Dermis lymphatic vessel endothelial cell (primary cell): ENCODE measurements around the gene OR1C1. TPM values are rescaled to one million over a fixed set of nuclear protein-coding genes. Genes with fewer than 3 reads are reported as not detected.

ENCODE experiments used
- total RNA-seq: library from RNA; depleted of rRNA; stranded (reverse); fragments of >200 nt; gene quantifications from 2 replicates; pipeline ENCODE4 v1.2.1, GENCODE V29; 2014

Gene OR1C1
- not detected in 2 replicates for total RNA-seq

GRCh38 chr1:247760456-247760855 lies at the start of gene OR1C1:
Gene OR1C1 (minus strand): TSS chr1:247760556. CDS start chr1:247758406, 2,150 bp downstream.

GRCh38 chr1:247748041-247748440 lies 12.3 kb downstream of the OR1C1 start, which contains the start of gene OR14A2:
Gene OR14A2 (minus strand): TSS chr1:247748141.

GRCh38 chr1:247738315-247738714 lies 22.0 kb downstream of the OR1C1 start, which contains the start of gene OR14K1:
Gene OR14K1 (plus strand): TSS chr1:247738615. CDS start chr1:247738615, 0 bp downstream.

GRCh38 chr1:247716546-247716945 lies 43.8 kb downstream of the OR1C1 start, which contains the start of gene OR6F1:
Gene OR6F1 (minus strand): TSS chr1:247716646. CDS start chr1:247712755, 3,891 bp downstream.

Other genes with a start within 250 kb of the OR1C1 start
- gene OR2C3, start 224.1 kb downstream of the OR1C1 start, total RNA-seq = not detected in 2 replicates
- 0.11 TPM in 1 of 2 replicates, not detected in the other for gene GCSAML, start 211.4 kb downstream of the OR1C1 start, total RNA-seq
- gene OR2G2, start 172.2 kb downstream of the OR1C1 start, total RNA-seq = not detected in 2 replicates
- not detected in 2 replicates for gene OR2G3, start 155.0 kb downstream of the OR1C1 start, total RNA-seq
- not detected in 2 replicates for gene OR13G1, start 80.8 kb downstream of the OR1C1 start, total RNA-seq
- not detected in 2 replicates for gene OR6F1, start 43.9 kb downstream of the OR1C1 start, total RNA-seq
- gene OR14K1, start 21.9 kb downstream of the OR1C1 start, total RNA-seq = 0.11 TPM in 1 of 2 replicates, not detected in the other
- not detected in 2 replicates for gene OR14A2, start 12.4 kb downstream of the OR1C1 start, total RNA-seq
- gene OR14A16, start 63.6 kb upstream of the OR1C1 start, total RNA-seq = not detected in 2 replicates
- not detected in 2 replicates for gene OR11L1, start 81.3 kb upstream of the OR1C1 start, total RNA-seq
- gene TRIM58, start 96.6 kb upstream of the OR1C1 start, total RNA-seq = 0.33 and 0.43 TPM in 2 replicates
- 0.09 and 0.33 TPM in 2 replicates for gene OR2W3, start 135.0 kb upstream of the OR1C1 start, total RNA-seq
- gene OR2T8, start 159.7 kb upstream of the OR1C1 start, total RNA-seq = not detected in 2 replicates
- not detected in 2 replicates for gene OR2AJ1, start 164.3 kb upstream of the OR1C1 start, total RNA-seq
- not detected in 2 replicates for gene OR2L8, start 188.3 kb upstream of the OR1C1 start, total RNA-seq
- gene OR2AK2, start 204.7 kb upstream of the OR1C1 start, total RNA-seq = not detected in 2 replicates